GM19455 (cell line): ENCODE measurements around the gene MBNL1.

Source experiments
- ATAC-seq: cut with Tn5 transposase; IDR thresholded peaks from one replicate; pipeline ENCODE4 v1.9.1; 2021; ENCODE audit not compliant: unreplicated experiment

MBNL1 gene

DNA sequence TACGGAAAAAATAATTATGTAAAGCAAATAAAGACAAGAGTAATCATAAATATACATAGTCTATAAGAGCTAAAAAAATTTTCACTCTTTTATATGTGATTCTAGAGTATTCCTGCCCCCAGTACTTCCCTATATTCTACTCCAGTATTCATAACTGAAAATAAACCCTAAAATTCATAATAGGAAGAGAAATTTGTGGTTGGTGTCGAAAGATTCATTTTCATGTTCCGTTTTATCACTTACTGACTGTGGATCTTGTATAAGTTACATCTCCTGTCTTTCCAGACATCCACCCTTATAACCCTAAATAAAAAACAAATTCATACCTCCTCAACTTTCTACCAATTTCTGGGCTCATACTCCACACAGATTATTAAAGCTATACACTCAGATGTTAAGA lies 16.0 kb upstream of the MBNL1 start:
- no peak for ATAC-seq

DNA sequence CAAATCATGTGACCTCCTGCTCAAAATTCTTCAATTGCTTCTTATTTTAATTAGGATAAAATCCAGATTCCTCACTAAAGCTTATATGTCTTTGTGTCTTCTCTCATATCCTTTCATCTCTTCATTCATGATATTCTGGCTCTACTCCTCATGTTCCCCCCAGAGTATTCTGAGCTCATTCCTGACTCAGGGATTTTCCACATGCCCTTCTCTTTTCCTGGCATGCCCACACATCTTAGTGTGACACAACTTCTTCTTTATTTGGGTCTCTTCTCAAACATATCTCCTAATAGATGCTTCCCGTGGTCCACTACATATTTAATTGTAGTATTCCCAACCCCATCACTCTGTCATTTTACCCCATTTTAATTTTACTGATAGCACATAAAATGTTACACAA lies 15.2 kb upstream of the MBNL1 start:
- no peak for ATAC-seq

DNA sequence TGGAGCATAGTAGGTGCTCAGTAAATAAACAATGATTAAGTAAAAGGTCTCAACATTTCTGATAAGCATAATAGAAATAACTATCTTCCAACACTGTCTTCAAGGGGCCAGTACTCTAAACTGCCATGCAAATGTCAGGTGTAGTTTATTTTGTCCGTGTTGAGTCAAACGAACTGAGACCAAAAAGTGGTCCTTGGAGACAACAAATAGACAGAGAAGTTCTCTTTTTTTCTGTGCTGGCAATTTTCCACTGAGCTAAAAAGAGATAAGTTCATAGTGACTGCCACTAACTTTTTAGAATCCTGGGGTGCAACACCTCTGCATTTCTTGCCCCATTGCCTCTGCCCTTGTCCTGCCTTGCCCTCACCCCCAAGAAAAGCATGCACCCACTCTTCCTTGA lies 14.7 kb upstream of the MBNL1 start:
- no peak for ATAC-seq

DNA sequence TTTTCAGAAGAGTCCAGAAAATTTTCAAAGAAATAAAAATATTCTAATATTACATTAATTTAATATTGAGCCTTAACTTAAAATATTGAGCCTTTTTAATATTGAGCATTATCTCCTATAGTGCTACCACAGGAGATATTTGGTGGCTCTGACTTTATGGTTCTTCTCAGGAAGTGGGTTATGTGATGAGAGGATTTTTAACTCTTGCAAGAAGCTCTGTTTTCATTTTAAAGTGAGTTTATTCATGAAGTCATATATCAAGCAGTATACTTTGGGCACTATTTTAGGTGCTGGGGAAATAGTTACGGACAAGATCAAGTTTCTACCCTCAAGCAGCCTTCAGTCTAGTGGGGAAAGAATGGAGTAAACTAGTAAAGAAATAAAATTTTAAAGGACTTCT lies 13.4 kb upstream of the MBNL1 start:
- ATAC-seq = no peak

DNA sequence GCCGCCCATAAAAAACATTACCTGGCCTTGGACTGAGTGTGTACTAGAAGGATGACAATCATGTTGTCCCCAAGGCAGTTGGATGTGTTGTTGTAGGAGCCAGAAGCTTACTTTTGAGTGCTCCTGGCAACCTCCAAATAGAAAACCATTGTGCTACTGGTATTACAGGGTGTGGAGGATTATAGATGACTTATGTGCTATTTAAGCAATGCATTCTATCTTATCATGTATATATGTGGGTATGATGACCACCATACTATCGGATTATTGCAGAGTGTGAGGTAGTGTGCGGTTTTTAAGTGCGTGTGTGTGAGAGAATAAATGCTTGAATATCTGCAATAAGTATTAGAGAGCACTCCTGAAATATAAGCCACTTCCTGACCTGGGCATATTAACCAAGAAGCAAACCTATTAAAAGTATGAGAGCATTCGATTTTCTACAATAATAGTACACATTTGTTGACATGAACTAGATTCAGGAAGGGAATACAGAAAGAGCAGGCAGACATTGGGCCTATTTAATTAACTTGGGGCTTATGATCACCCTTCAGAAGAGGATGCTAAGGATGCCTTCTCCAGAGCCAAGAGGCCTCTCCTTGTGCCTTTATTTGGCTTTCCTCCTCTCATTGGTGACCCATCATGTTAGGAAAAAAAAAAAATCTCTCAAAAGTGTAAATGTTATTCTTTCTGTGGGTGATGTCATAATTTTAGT lies 11.7 kb upstream of the MBNL1 start:
- ATAC-seq = peak; percentile 3

DNA sequence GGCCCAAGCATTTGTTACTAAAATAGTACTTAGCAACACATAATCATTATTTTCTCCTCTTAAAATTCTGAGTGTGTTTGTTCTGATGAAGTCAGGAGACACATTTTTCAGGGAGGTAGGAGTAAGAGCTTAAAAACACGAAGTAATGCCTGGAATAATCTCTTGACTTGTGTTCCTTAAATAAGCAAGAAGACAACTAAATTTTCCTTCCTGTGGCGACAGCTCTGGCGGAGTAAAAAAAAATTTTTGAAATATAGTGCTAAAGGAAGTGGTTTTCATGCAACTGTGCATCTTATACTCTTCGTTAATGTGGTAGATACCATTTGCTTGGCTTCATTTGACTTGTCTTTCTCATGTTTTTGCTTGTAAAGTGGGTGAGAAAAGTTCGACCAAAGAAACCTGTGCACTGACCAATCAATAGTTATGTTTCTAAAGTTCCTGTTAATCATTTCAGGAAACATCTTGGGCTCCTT lies 11.1 kb upstream of the MBNL1 start:
- peak; percentile 69 for ATAC-seq

DNA sequence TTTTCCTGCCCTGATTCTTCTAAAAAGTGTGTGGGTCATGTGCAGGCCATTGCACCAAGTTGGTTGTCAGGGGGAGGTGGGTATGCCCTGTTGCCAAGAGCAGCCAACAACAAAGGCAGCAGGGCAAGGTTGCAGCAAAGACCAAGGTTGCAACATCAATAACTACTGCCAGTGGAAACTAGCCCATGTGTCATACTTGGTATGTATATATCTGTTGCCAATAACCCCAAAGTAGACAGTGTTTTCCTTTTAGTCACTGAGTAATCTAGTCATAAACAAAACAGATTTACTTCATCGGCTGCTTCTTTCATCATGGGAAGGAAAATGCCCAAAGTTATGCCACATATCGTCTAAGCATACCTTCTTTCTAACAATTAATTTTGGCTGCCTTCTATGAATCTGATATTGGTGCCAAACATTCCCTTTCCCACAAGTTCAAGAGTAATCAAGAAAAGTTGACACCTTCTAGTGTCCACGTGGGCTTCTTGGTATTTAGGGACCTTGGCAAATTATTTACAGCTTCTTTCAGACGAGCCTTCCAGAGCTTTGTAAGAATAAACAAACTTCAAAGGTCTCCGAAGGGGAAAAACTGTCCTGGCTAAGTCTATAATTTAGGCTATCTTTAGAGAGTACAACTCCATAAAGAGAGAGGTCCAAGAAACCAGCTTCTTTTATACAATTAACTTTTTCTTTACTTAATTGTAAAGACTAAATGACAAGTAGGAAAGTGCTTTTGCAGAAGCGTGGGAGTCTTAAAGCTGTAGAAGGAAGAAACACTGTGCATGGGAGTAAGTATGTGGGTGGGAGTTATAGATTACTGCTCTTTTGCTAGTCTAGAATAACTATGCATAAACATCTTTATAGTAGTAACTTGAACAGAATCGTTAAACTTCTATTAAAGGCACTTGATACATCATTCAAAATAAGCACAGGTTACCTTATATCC lies 10.0 kb upstream of the MBNL1 start:
- ATAC-seq = peak; percentile 39

DNA sequence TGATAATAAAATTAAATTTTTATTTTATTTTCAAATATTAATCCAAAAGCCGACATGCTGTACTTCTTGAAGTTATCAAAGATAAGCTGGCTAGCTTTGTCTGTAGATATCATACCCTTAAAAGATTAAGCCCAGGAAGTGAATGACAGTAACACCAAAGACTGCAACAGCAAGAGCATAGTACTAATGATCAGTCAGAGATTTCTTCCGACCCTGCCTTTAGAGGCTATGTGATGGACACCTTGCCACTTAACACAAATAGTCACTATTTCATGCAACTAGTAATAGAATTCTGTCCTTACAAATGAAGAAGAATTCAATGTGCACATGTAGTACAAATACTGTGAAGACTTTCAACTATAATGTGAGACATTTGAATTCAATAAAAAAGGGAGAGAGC lies 9.3 kb upstream of the MBNL1 start:
- no peak for ATAC-seq

DNA sequence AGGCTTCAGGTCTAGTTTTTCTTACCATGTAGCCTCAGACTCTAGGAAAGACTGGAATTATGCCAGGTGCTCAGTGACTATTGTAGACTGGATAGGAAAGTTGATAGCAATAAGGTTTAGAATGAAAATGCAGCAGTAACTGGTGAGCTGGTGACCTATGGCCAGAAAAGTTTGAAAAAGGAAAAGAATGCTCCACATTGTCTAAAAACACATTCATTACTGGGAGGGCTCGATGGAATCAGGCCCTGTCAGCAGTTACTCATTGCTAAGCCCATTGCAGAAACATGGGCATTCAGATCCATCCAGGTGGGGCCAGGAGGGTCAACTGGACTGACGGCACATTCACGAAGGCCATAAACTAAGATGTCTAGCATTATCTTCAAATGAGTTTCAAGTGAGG lies 8.7 kb upstream of the MBNL1 start:
- ATAC-seq = no peak

DNA sequence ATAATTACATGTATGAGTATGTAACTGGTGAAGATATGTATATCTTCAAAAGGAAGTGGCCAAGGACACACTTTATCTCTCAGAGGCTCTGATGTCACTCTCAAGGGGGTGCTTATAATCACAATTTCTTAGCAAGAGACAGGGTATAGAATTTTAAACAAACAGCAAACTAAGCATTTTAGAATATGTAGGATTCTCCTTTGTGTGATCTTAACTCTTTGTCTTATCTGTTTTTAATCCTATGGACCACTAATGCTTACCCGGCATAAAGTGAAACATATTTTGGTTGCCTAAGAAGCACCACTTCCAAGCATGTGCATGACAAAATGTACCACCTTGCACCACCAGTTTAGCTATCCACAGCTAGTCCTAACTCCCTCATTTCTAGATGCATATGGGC lies 8.2 kb upstream of the MBNL1 start:
- no peak for ATAC-seq

DNA sequence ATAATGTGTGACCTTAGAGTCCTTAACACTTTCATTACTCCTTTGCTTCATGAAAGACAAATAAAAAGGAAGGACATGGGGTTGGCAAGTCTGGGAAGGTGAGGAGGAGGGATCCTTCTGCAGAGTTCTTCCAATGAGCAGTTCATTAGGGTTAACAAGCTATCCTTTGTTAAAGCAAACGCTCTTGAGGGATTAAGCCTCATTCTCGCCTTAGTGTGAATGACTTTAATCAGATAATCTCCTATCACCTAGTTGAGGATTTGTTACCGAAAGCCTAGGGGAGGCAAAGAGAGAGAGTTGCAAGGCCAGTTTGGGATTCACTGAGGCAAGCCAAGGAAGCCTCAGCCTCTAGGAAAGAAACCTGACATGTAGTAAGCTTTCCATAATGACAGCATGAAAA lies 7.4 kb upstream of the MBNL1 start:
- ATAC-seq = no peak

DNA sequence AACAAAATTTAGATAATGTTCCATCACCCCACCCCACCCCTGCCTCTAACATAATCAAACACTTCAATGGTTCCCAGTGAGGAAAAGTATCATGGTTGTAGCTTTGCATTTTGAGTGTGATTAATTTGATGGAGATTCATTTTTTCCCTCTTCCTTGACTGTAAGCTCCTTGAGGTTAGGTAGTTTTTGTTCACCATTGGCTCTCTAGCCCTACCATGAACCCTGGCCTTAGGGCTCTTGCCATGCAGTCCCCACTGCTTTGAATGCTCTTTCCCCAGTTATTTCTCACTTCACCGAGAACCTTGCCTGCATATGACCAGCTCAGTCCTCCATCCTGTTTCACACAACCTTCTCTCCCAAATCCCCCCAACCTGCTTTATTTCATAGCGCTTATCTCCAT lies 5.0 kb upstream of the MBNL1 start:
- ATAC-seq = no peak

DNA sequence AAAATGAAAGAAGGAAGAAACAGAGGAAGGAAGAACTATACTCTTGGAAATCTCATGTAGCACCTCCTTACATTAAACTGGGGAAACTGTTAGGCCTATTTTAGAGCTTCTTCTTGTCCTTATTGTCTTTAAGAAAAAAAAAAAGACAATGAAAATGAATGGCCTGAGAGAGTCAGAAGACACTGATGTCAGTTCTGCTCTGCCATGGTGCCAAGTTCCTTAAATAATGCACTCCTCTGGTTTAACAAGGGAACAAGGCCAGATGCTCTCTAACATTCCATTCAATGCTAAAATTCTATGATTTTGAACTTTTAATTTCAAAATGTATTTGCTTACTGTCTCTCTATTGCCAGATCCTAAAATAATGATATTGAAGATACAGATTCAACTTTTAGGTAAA lies 4.4 kb upstream of the MBNL1 start:
- ATAC-seq = no peak

DNA sequence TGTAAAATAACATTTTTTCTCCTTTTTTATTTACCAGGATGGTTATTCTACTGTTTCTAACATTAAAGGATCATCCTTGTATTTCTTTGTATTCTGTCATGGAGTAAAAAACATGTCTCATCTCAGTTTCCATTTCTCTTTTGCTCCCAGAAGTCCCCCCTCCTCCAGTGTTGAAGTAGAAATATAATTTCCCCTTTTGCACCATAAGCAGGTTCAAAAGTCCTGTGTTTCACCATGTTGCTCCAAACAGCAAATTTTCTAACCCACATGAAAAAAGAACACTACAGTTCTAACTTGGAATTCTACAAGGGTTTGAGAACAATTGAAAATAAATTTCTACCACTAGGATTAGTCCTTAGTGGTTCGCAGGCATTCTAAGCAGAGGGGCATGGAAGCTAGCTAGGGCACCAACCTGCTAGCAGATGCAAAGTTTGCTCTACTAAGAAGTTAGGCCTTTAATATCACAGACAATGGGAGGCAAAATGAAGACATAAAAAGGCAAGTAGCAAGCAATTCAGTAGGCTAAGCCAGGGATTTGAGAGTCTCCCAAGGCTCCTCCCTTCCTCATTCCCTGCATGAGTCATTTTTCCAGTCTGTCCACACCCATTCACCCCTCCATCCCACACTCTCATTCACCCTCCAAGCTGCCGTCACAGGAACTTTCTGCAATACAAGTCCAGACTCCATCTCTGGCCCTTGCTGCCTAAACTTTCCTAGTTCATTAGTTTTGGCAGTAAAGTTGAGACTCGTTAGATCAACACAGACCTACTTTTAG lies 2.3 kb upstream of the MBNL1 start:
- no peak for ATAC-seq

DNA sequence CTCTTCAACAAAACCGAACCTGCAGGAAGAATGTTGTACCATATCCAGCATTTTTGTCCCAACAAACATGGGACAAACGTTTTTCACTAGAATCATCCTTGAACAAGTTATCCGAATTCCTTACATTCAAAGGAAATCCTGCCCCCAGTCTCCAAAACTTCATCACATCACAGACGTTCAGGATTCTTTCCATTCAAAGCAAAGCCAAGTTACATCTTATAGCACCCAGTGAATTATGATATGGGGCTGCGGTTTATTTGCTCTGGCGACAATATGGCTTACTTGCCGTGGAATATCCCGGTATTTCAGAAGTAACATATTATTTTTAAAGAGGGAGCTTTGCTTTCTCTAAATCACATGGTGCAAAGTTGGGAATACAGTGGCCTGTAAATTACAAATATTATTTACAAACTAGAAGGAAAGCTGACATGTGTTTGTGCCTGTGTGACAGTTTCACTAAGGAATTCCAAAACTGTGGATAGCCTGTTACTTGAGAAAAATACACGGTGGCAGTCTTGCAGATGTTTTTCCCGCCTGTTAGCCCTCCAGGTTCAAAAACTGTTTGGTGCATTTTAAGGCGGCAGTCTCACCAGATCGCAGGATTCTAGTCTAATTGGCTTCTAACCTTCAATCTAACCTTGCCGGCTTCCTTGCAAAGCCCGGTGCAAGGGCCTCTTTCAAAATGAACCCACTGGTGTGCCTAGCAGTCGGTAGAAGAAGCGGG lies 736 bp upstream of the MBNL1 start:
- ATAC-seq = no peak

DNA sequence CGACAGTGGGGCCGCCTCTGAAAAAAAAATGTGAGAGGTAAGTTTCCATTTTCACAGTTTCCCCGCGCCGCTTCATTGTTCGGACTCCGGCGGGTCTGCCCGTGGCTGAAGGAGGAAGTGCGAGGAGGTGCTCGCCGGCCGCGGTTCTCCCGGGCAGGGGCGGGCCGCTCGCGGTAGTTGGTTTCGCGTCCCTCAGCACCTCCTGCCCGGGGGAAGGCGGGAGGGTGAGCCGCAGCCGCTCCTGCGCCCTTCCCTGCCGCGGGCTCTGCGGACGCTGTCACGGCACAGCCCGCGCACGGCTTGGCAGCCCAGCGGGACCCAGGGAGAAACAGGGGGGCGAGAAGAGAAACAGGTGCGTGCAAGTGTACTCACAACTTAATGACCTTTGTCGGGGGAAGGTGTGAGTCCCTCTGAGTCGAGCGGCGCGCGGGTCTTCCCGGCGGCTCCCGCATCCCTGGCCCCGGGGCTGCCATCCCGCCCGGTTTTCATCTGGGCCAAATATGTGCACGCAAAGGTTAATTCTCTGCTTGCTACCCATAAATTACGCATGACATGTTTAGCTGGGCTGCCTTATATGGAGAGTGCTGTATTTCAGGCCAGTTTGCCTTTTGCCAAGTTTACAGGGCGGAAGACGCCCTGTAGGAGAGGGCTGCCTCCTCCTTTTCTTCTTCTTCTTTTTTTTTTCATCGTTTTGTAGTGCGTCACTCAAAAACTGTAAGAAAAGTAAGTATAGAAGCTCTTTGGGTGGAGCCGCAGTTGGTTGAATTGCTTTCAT lies 514 bp downstream of the MBNL1 start:
- ATAC-seq = peak; percentile 66

DNA sequence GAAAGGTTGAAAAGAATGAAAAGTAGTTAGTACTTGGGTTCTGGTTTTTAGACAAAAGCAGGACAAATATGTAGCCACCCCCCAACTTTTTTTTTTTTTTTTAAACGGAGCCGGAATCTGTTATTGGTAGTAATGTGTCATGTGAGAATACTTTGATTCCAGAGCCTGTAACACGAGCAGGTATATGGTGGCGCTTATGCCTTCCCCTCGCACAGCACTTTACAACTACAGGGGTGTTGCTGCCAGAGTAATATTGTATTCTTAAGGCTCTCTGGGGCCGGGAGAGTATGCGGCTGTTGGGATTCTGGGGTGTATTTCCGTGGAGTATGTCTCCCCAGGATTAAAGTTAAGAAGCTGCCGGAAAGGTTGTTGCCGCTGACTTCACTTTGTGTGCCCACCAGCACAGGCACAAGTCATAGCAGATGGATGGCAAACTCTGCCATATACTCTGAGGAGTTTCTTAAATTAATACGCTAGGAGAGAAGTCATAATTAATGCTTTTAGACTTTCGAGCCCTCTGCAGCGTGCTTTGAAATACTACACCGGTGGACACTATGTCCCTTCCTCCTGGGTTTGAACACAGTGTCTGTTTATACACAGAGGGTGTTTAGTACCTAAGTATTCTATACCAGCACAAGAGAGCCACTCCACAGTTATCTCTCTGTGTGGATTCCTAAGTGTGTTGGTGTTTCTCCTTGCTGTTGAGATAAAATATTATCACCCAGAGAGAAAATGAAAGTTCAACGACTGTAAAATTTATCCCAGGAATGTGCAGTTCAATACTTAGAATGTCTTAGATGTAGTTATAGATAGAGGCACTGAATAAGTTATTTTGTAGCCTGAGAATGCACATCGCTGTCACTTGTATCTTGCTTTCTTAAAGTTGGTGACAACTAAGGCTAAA lies 1.4 kb downstream of the MBNL1 start:
- ATAC-seq = no peak

DNA sequence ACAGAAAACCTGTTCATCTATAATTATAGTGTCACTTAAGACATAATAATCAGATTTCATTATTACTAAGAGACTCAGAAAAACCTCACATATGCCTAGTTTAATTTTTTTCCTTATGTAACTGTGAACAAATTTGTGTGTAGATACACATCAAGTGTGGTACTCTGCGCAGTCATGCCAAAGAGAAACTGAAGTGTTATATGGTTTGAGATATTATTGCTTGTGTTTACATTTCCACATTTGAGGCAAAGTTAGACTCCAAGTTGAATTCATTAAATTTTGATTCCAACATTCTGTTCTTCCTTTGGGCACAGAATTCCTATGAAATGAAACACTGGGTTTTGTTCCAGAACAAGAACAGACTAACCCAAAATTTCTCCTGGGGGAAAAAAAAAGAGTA lies 2.2 kb downstream of the MBNL1 start:
- no peak for ATAC-seq
